ENCODE data around the gene PCNX4.

- TF ChIP-seq CTCF (IDR thresholded peaks at IDR 0.05 in 2 of 3, conservative IDR thresholded peaks at IDR 0.05 in 1 of 3; ENCODE audit: borderline replicate concordance in 1 of 3, insufficient read depth in 1 of 3, low read depth in 2 of 3, low read length in 2 of 3) (no peak), POLR2A (IDR thresholded peaks at IDR 0.05; ENCODE audit: borderline replicate concordance, extremely low read depth, insufficient read depth, insufficient read length) (no peak), ZNF274 (IDR thresholded peaks at IDR 0.05; ENCODE audit: low read depth, low read length) (no peak), SIN3A (IDR thresholded peaks at IDR 0.05; ENCODE audit: low read depth) (no peak), RAD21 (IDR thresholded peaks at IDR 0.05; ENCODE audit: low read depth) (no peak), EZH2 (IDR thresholded peaks at IDR 0.05) (no peak), POLR2AphosphoS5 (IDR thresholded peaks at IDR 0.05; ENCODE audit: low read depth, low read length) (no peak)
These were observed 123.4 kb downstream of the PCNX4 start for GRCh38 chr14:60215127-60215444.

Data from HCT116 (cell line).